Measurements from ENCODE around the gene RPA1.

Gene RPA1

DNA sequence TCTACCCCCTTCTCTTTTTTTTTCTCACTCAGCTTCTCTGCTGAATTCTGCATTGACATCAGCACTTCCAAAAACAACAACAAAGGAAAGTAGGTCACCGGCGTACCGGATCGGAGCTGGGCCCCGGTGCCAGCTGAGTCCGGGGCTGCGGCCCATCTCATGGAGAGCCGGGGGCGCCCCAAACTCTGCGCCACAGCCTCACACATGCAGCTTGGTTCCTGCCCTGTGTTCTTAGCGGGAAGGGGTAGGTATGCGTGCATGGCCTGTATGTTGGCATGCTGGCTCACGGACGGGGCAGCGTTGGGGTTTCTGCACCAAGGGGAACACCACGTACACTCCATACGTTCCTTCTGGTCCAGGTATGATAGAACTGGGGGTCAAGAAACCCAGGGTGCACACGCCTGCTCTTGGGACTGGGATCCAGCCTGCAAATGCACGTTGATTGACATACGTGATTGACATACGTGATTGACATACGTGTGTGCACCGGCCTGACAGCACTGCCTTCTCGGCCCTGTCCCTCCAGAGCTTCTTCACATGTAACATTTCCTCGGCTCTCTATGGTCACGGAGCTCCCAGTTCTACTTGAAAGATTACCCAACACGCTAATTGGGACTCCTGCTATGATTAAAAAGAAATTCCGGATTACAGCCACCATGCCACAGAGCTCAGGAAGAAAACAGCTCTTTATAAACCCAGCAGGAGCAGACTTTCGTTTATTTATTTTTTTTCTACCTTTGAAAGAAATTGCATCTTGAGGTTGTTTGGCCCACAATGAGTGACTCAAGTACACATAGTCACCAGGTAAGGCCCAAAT is 88.7 kb downstream of the RPA1 start:
- no peaks in the 10 kb centered on the region for H3K9me2 ChIP-seq (replicated peaks; ENCODE audit: insufficient read depth, low read length)
- H4K20me1 ChIP-seq (ENCODE audit: insufficient read depth, low read length): no peaks in the 10 kb centered on the region
- no peak overlapping the region for H3K9ac ChIP-seq (ENCODE audit: low read length)
- DNase-seq: no peak
- H3F3A ChIP-seq (ENCODE audit: insufficient read depth, low read length): no peaks in the 10 kb centered on the region
- H3K4me1 ChIP-seq (ENCODE audit: low read length): no peaks in the 10 kb centered on the region
- H3K79me2 ChIP-seq (ENCODE audit: low read length): no peaks in the 10 kb centered on the region
- H3K27me3 ChIP-seq (replicated peaks; ENCODE audit: insufficient read depth, low read length): peaks cover 80% of the 10 kb centered on the region
- no peaks in the 10 kb centered on the region for H3K9me3 ChIP-seq (replicated peaks; ENCODE audit: insufficient read depth, low read length)
- H3K4me3 ChIP-seq (ENCODE audit: low read length): no peak overlapping the region
- H3K27ac ChIP-seq (ENCODE audit: low read length): no peak overlapping the region
- no peak for TF ChIP-seq EZH2 (optimal IDR thresholded peaks at IDR 0.05; ENCODE audit: low read depth, low read length)
- TF ChIP-seq, protein P1, sequence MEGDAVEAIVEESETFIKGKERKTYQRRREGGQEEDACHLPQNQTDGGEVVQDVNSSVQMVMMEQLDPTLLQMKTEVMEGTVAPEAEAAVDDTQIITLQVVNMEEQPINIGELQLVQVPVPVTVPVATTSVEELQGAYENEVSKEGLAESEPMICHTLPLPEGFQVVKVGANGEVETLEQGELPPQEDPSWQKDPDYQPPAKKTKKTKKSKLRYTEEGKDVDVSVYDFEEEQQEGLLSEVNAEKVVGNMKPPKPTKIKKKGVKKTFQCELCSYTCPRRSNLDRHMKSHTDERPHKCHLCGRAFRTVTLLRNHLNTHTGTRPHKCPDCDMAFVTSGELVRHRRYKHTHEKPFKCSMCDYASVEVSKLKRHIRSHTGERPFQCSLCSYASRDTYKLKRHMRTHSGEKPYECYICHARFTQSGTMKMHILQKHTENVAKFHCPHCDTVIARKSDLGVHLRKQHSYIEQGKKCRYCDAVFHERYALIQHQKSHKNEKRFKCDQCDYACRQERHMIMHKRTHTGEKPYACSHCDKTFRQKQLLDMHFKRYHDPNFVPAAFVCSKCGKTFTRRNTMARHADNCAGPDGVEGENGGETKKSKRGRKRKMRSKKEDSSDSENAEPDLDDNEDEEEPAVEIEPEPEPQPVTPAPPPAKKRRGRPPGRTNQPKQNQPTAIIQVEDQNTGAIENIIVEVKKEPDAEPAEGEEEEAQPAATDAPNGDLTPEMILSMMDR (IDR thresholded peaks at IDR 0.05; ENCODE audit: low read length): no peak
- TF ChIP-seq EZH2phosphoT487 (IDR thresholded peaks at IDR 0.05; ENCODE audit: low read length): no peak
- no peak overlapping the region for H2AFZ ChIP-seq (ENCODE audit: low read length)
- H3K4me2 ChIP-seq (ENCODE audit: low read depth, low read length): no peak overlapping the region
- no peaks in the 10 kb centered on the region for H3K36me3 ChIP-seq (replicated peaks; ENCODE audit: insufficient read depth, low read length)

DNA sequence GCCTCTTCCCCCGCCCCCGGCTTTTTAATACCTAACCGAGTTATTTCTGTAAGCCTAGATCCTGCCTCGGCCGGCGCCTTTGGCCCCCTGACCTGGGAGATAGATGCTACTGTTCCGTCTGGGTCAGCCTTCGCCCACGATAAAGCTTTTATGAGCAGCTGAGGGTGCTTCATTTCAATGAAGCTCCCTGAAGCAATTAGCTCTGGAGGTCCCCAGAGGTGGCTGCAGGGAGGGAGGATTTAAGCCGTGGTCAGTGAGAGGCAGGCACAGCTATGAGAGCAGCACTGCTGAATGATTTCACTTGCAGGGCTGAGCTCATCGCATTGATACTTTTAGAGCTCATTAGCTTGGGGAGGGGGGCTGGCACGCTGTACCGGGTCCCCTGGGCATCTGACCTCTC is 89.4 kb downstream of the RPA1 start:
- no peak overlapping the region for H3K9ac ChIP-seq (ENCODE audit: low read length)
- DNase-seq: no peak
- no peak for TF ChIP-seq EZH2phosphoT487 (IDR thresholded peaks at IDR 0.05; ENCODE audit: low read length)
- TF ChIP-seq EZH2 (optimal IDR thresholded peaks at IDR 0.05; ENCODE audit: low read depth, low read length): no peak
- TF ChIP-seq, protein P1 (IDR thresholded peaks at IDR 0.05; ENCODE audit: low read length): no peak

DNA sequence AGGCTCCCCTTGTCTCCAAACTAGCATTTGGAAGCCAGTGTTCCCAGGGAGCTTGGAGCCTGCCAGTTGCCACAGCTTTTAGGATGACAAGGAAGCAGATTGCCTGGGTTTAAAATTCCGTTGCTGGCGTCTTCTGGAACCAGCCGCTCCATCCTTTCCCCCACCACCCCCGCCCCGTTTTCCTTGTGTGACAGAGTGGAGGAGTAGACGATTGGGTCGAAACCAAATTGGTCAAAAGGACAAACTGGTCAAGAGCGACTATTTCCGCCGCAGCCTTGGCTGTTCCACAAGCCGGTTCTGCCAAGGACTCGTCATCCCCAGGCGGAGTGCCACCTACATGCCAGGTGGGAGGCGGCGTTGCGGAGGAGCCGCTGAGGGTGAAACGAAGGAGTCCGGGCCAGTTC is 91.1 kb downstream of the RPA1 start:
- no peaks in the 10 kb centered on the region for H3K79me2 ChIP-seq (ENCODE audit: low read length)
- no peak overlapping the region for H3K4me2 ChIP-seq (ENCODE audit: low read depth, low read length)
- H3K4me3 ChIP-seq (ENCODE audit: low read length): no peak overlapping the region
- no peaks in the 10 kb centered on the region for H4K20me1 ChIP-seq (ENCODE audit: insufficient read depth, low read length)
- no peaks in the 10 kb centered on the region for H3K9me3 ChIP-seq (replicated peaks; ENCODE audit: insufficient read depth, low read length)
- H2AFZ ChIP-seq (ENCODE audit: low read length): no peak overlapping the region
- H3K4me1 ChIP-seq (ENCODE audit: low read length): no peaks in the 10 kb centered on the region
- H3F3A ChIP-seq (ENCODE audit: insufficient read depth, low read length): no peaks in the 10 kb centered on the region
- TF ChIP-seq EZH2 (optimal IDR thresholded peaks at IDR 0.05; ENCODE audit: low read depth, low read length): no peak
- TF ChIP-seq EZH2phosphoT487 (IDR thresholded peaks at IDR 0.05; ENCODE audit: low read length): no peak
- TF ChIP-seq, protein P1 (IDR thresholded peaks at IDR 0.05; ENCODE audit: low read length): no peak
- DNase-seq: no peak
- no peak overlapping the region for H3K27ac ChIP-seq (ENCODE audit: low read length)
- no peaks in the 10 kb centered on the region for H3K9me2 ChIP-seq (replicated peaks; ENCODE audit: insufficient read depth, low read length)
- H3K36me3 ChIP-seq (replicated peaks; ENCODE audit: insufficient read depth, low read length): no peaks in the 10 kb centered on the region
- H3K27me3 ChIP-seq (replicated peaks; ENCODE audit: insufficient read depth, low read length): peaks cover 66% of the 10 kb centered on the region
- no peak overlapping the region for H3K9ac ChIP-seq (ENCODE audit: low read length)

More for the DNA sequence above, 89.4 kb downstream of the RPA1 start:
- Histone ChIP-seq H3F3A (ENCODE audit: insufficient read depth, low read length) (no peaks in the 10 kb centered on the region), H3K27ac (ENCODE audit: low read length) (no peak overlapping the region), H3K79me2 (ENCODE audit: low read length) (no peaks in the 10 kb centered on the region), H3K4me3 (ENCODE audit: low read length) (no peak overlapping the region), H3K4me1 (ENCODE audit: low read length) (no peaks in the 10 kb centered on the region), H3K9me2 (replicated peaks; ENCODE audit: insufficient read depth, low read length) (no peaks in the 10 kb centered on the region), H4K20me1 (ENCODE audit: insufficient read depth, low read length) (no peaks in the 10 kb centered on the region), H3K36me3 (replicated peaks; ENCODE audit: insufficient read depth, low read length) (no peaks in the 10 kb centered on the region), H3K4me2 (ENCODE audit: low read depth, low read length) (no peak overlapping the region), H3K9me3 (replicated peaks; ENCODE audit: insufficient read depth, low read length) (no peaks in the 10 kb centered on the region), H3K27me3 (replicated peaks; ENCODE audit: insufficient read depth, low read length) (peaks cover 76% of the 10 kb centered on the region), H2AFZ (ENCODE audit: low read length) (no peak overlapping the region)

Measured in MM.1S (cell line).